ENCODE data around the gene TCF23.

GRCh38 chr2:27186613-27187345, 38.0 kb downstream of the TCF23 start:
- TF ChIP-seq CTCF (IDR thresholded peaks at IDR 0.05; ENCODE audit: low read depth, low read length, poor library complexity, severe bottlenecking) (no peak), EZH2phosphoT487 (IDR thresholded peaks at IDR 0.05; ENCODE audit: borderline replicate concordance, low read length) (no peak)
